ENCODE results near the gene BORCS5.
"Not testable (repeated sequence)": the region's sequence is repeated elsewhere in the genome, so short reads cannot be mapped to it uniquely, and the experiment has no call there.

The BORCS5 gene

DNA sequence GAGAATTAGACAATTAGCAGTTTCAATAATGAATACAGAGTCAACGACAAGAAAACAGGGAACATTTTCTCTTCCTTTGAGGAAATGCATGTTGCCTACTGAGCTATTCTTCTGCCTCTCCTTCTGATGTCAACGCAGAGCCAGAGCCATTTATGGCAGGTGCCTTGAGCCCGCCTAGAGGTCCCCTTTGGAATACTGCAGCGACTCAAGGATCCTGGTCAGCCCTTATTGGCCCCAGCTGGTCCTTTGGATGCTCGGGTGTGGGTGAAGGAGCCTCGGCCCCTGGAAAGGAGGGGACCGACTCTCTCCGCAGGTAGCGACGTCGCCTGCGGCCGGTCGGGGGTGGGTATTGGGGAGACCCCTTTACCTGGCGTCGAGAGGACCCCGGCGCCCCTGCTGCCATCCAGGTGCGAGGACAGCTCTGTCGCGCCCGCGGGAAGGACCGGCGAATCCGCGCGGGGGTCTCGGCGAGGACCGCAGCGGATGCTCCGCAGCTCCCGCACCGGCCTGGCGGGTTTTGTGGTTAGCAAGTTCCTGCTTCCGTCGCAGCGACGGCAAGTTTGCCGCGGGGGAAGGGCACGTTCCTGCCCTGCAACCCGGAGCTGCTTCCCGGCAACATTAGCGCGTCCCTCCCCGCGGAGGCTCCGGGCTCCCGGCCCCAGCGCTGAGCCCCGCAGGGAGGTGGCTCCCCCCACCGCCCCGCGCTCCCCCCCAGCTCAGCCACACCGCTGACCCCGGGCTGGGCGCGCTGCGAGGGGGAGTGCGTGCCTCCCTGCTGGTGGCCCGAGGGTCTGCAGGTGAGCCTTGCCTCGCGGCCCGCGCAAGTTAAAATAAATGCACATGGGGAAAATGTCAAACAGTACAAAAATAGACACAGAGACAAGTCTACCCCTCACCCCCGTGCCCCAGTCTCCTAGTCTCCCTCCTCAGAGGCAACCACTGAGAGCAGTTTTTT, 6.9 kb upstream of the BORCS5 start, which contains the start of gene MANSC1:
Gene MANSC1 (minus strand): TSS at position 532 of the 955 bp plus-strand sequence. CDS start 6,928 bp downstream, outside the sequence.
- Histone ChIP-seq H3K4me2 (ENCODE audit: low read depth, low read length) (peak within 1 kb of the TSS; percentile 44; the same call in 1 of the 2 replicates), H3K9ac (ENCODE audit: low read length) (peak within 1 kb of the TSS; percentile 11; the same call in 1 of the 2 replicates), H3K27ac (ENCODE audit: low read length) (no peak within 1 kb of the TSS), H2AFZ (ENCODE audit: low read length) (peak within 1 kb of the TSS; percentile 48), H4K20me1 (ENCODE audit: insufficient read depth, low read length) (no peaks in the 10 kb centered on the region), H3K27me3 (replicated peaks; ENCODE audit: insufficient read depth, low read length) (no peaks in the 10 kb centered on the region), H3K9me2 (replicated peaks; ENCODE audit: insufficient read depth, low read length) (no peaks in the 10 kb centered on the region), H3K4me1 (ENCODE audit: low read length) (no peaks in the 10 kb centered on the region), H3K9me3 (replicated peaks; ENCODE audit: insufficient read depth, low read length) (no peaks in the 10 kb centered on the region), H3K79me2 (ENCODE audit: low read length) (no peaks in the 10 kb centered on the region), H3F3A (ENCODE audit: insufficient read depth, low read length) (no peaks in the 10 kb centered on the region), H3K36me3 (replicated peaks; ENCODE audit: insufficient read depth, low read length) (no peaks in the 10 kb centered on the region), H3K4me3 (ENCODE audit: low read length) (peak within 1 kb of the TSS; percentile 53)
- TF ChIP-seq EZH2phosphoT487 (IDR thresholded peaks at IDR 0.05; ENCODE audit: low read length) (no peak), EZH2 (optimal IDR thresholded peaks at IDR 0.05; ENCODE audit: low read depth, low read length) (no peak)
- TF ChIP-seq, protein P1, sequence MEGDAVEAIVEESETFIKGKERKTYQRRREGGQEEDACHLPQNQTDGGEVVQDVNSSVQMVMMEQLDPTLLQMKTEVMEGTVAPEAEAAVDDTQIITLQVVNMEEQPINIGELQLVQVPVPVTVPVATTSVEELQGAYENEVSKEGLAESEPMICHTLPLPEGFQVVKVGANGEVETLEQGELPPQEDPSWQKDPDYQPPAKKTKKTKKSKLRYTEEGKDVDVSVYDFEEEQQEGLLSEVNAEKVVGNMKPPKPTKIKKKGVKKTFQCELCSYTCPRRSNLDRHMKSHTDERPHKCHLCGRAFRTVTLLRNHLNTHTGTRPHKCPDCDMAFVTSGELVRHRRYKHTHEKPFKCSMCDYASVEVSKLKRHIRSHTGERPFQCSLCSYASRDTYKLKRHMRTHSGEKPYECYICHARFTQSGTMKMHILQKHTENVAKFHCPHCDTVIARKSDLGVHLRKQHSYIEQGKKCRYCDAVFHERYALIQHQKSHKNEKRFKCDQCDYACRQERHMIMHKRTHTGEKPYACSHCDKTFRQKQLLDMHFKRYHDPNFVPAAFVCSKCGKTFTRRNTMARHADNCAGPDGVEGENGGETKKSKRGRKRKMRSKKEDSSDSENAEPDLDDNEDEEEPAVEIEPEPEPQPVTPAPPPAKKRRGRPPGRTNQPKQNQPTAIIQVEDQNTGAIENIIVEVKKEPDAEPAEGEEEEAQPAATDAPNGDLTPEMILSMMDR (IDR thresholded peaks at IDR 0.05; ENCODE audit: low read length) = peak; percentile 30; the same call in 1 of the 2 replicates
- peak; percentile 21 for DNase-seq

DNA sequence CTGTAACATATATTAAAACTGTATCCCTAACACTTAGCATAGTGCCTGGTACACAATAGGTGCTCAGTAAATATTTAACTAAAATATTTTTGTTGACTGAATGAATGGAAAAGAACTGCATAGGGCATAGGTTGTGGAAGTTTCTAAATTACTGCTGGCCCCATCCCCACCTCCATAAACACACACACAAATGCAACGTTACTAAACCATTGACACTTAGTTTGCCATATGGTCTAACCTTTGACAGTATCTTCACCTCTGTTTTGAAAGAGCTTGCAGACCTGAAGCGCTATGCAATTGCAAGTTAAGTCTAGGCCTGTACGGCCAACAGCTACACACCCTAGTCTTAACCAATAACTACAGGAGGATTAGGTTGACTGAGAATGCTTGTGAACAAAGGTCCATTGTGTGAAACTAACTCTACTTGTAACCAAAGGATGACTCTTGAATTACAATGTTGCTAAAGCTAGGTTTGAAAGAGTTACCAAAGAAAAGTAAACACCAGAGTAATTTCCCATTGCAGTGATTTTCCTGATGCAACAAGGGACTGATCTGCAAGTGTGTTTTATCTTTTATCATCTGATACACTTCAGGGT, 5.9 kb upstream of the BORCS5 start:
- Histone ChIP-seq H3K4me1 (ENCODE audit: low read length) (no peaks in the 10 kb centered on the region), H3K79me2 (ENCODE audit: low read length) (no peaks in the 10 kb centered on the region), H3K4me2 (ENCODE audit: low read depth, low read length) (peak overlapping the region; percentile 44; the same call in 1 of the 2 replicates), H3K9me3 (replicated peaks; ENCODE audit: insufficient read depth, low read length) (no peaks in the 10 kb centered on the region), H3K27me3 (replicated peaks; ENCODE audit: insufficient read depth, low read length) (no peaks in the 10 kb centered on the region), H3K36me3 (replicated peaks; ENCODE audit: insufficient read depth, low read length) (no peaks in the 10 kb centered on the region), H3K9me2 (replicated peaks; ENCODE audit: insufficient read depth, low read length) (no peaks in the 10 kb centered on the region), H2AFZ (ENCODE audit: low read length) (no peak overlapping the region), H4K20me1 (ENCODE audit: insufficient read depth, low read length) (no peaks in the 10 kb centered on the region), H3K4me3 (ENCODE audit: low read length) (no peak overlapping the region), H3F3A (ENCODE audit: insufficient read depth, low read length) (no peaks in the 10 kb centered on the region), H3K27ac (ENCODE audit: low read length) (no peak overlapping the region), H3K9ac (ENCODE audit: low read length) (no peak overlapping the region)
- no peak for DNase-seq
- no peak for TF ChIP-seq EZH2phosphoT487 (IDR thresholded peaks at IDR 0.05; ENCODE audit: low read length)
- TF ChIP-seq EZH2 (optimal IDR thresholded peaks at IDR 0.05; ENCODE audit: low read depth, low read length) = no peak
- TF ChIP-seq, protein P1 (IDR thresholded peaks at IDR 0.05; ENCODE audit: low read length) = no peak

DNA sequence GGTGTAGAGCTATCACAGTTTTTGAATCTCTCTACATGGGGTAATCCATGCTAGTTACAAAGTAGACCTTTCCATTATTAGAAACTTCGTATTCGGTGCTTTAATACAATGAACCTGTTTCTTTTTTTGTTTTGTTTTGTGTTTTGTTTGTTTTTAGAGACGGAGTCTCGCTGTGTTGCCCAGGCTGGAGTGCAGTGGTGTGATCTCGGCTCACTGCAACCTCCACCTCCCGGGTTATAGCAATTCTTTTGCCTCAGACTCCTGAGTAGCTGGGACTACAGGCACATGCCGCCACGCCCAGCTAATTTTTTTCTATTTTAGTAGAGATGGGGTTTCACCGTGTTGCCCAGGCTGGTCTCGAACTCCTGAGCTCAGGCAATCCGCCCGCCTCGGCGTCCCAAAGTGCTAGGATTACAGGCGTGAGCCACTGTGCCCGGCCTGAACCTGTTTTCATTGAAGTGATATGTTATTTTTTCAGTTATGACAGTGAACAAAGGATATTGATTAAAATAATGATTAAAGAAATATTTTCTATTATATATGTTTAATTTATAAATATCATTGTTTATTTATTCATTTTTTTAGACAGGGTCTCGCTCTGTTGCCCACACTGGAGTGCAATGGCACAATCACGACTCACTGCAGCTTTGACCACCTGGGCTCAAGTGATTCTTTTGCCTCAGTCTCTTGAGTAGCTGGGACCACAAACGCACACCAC, 5.3 kb upstream of the BORCS5 start:
- H3F3A ChIP-seq (ENCODE audit: insufficient read depth, low read length); H3K27me3 ChIP-seq (replicated peaks; ENCODE audit: insufficient read depth, low read length); H3K27ac ChIP-seq (ENCODE audit: low read length); H3K36me3 ChIP-seq (replicated peaks; ENCODE audit: insufficient read depth, low read length); H2AFZ ChIP-seq (ENCODE audit: low read length); H3K4me3 ChIP-seq (ENCODE audit: low read length); H3K4me2 ChIP-seq (ENCODE audit: low read depth, low read length); H4K20me1 ChIP-seq (ENCODE audit: insufficient read depth, low read length); H3K9me2 ChIP-seq (replicated peaks; ENCODE audit: insufficient read depth, low read length); DNase-seq; H3K4me1 ChIP-seq (ENCODE audit: low read length); H3K9ac ChIP-seq (ENCODE audit: low read length); H3K79me2 ChIP-seq (ENCODE audit: low read length); H3K9me3 ChIP-seq (replicated peaks; ENCODE audit: insufficient read depth, low read length): not testable (repeated sequence)
